Stimulated activated CD8-positive, alpha-beta memory T cell treated with anti-CD3 and anti-CD28 coated beads, Interleukin-4, amount 100 ng/mL, for 1 hour (primary cell): ENCODE data around the gene KRT78.
"Not testable (repeated sequence)": the region's sequence is repeated elsewhere in the genome, so short reads cannot be mapped to it uniquely, and the experiment has no call there.

Source experiments
- DNase-seq, 2 donors: peaks; one replicate each; pipeline ENCODE4 v3.0.0-alpha.2; 2020; ENCODE audit warnings: low read depth in 2 of 2, low spot score in 1 of 2

KRT78 gene

GRCh38 chr12:52798671-52799504 lies 49.9 kb downstream of the KRT78 start:
- DNase-seq = no peak

- DNase-seq = no peak
These were observed 50.7 kb downstream of the KRT78 start for GRCh38 chr12:52798003-52798670.

- no peak for DNase-seq
These were observed 51.3 kb downstream of the KRT78 start for GRCh38 chr12:52797529-52797894.

GRCh38 chr12:52796839-52797528 lies 51.8 kb downstream of the KRT78 start:
- DNase-seq = no peak

- DNase-seq = no peak
These were observed 52.4 kb downstream of the KRT78 start for GRCh38 chr12:52796429-52796794.

GRCh38 chr12:52795694-52796428 lies 52.9 kb downstream of the KRT78 start, which contains the start of gene KRT3:
Gene KRT3, minus strand, starts transcription at chr12:52796117. Its CDS starts 75 bp downstream, at chr12:52796042.
- no peak for DNase-seq

GRCh38 chr12:52795332-52795674 lies 53.5 kb downstream of the KRT78 start:
- not testable (repeated sequence) for DNase-seq

GRCh38 chr12:52794479-52795331 lies 54.1 kb downstream of the KRT78 start:
- no peak for DNase-seq

- DNase-seq = no peak
These were observed 56.4 kb downstream of the KRT78 start for GRCh38 chr12:52792185-52793029.

GRCh38 chr12:52791271-52792184 lies 57.3 kb downstream of the KRT78 start:
- DNase-seq = no peak

- DNase-seq = no peak
These were observed 58.1 kb downstream of the KRT78 start for GRCh38 chr12:52790427-52791270.

GRCh38 chr12:52789637-52790426 lies 59.0 kb downstream of the KRT78 start:
- no peak for DNase-seq

GRCh38 chr12:52788876-52789636 lies 59.7 kb downstream of the KRT78 start:
- no peak for DNase-seq

GRCh38 chr12:52788192-52788875 lies 60.5 kb downstream of the KRT78 start:
- DNase-seq = no peak
